Retinal pigment epithelial cell (primary cell): ENCODE measurements around the gene ITGAD.

Experiments used
- DNase-seq: peaks from one replicate; pipeline ENCODE4 v3.0.0-alpha.2; 2010; ENCODE audit warnings: low read depth
- H3K4me3 ChIP-seq: 2 replicates; pipeline ENCODE4 v1.5.1; 2011; ENCODE audit warnings: mild to moderate bottlenecking, low read length, control low read depth, moderate library complexity
- TF ChIP-seq, protein P1 (sequence below): conservative IDR thresholded peaks from 2 replicates; pipeline ENCODE4 v1.5.1; 2011; ENCODE audit warnings: low read depth, low read length, control low read depth, inconsistent platforms

Gene ITGAD

GRCh38 chr16:31393056-31393455, at the start of gene ITGAD:
Gene ITGAD (plus strand): TSS chr16:31393335. CDS start chr16:31393361, 26 bp downstream.
- TF ChIP-seq, protein P1, sequence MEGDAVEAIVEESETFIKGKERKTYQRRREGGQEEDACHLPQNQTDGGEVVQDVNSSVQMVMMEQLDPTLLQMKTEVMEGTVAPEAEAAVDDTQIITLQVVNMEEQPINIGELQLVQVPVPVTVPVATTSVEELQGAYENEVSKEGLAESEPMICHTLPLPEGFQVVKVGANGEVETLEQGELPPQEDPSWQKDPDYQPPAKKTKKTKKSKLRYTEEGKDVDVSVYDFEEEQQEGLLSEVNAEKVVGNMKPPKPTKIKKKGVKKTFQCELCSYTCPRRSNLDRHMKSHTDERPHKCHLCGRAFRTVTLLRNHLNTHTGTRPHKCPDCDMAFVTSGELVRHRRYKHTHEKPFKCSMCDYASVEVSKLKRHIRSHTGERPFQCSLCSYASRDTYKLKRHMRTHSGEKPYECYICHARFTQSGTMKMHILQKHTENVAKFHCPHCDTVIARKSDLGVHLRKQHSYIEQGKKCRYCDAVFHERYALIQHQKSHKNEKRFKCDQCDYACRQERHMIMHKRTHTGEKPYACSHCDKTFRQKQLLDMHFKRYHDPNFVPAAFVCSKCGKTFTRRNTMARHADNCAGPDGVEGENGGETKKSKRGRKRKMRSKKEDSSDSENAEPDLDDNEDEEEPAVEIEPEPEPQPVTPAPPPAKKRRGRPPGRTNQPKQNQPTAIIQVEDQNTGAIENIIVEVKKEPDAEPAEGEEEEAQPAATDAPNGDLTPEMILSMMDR: no peak
- no peak within 1 kb of the TSS for H3K4me3 ChIP-seq
- no peak for DNase-seq

DNA sequence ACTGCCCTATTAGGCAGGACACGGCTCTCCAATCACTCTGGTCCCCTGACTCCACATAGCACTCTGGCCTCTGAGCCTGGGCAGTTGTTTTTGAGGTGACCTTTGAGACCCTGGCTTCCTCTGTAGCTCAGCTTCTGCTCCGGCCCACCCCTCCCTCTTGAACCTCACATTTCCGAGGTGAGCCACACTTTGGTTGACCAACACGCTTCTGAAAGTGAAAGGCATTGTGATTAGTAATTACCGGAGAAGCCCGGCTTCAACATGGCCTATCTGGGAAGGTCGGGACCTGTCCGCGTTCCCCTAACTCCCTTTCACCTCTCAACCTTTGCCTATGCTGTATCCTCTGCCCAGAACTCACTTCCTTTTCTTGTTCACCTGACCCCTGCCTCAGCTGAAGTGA, 48.4 kb upstream of the ITGAD start:
- no peak for DNase-seq
- TF ChIP-seq, protein P1: no peak
- H3K4me3 ChIP-seq: no peak overlapping the region

- no peak for DNase-seq
- TF ChIP-seq, protein P1: no peak
- H3K4me3 ChIP-seq: no peak overlapping the region
Measured at GRCh38 chr16:31347445-31347844, 45.7 kb upstream of the ITGAD start.

- no peak for DNase-seq
- H3K4me3 ChIP-seq: no peak overlapping the region
- TF ChIP-seq, protein P1: no peak
Measured at GRCh38 chr16:31348579-31348978, 44.6 kb upstream of the ITGAD start.

GRCh38 chr16:31350275-31351005, 42.7 kb upstream of the ITGAD start:
- TF ChIP-seq, protein P1: no peak
- no peak for DNase-seq
- no peak overlapping the region for H3K4me3 ChIP-seq

GRCh38 chr16:31351246-31351941, 41.7 kb upstream of the ITGAD start:
- DNase-seq: no peak

More at GRCh38 chr16:31351246-31351941, 41.7 kb upstream of the ITGAD start:
- TF ChIP-seq, protein P1: no peak
- no peak overlapping the region for H3K4me3 ChIP-seq
